Measurements from ENCODE around the gene MACROD2.

Gene MACROD2

GRCh38 chr20:15818651-15819071 lies 1823.3 kb downstream of the MACROD2 start:
- DNase-seq (ENCODE audit: low spot score), result no peak
- no peak for FAIRE-seq

- DNase-seq (ENCODE audit: low spot score) (no peak), FAIRE-seq (no peak)
These were observed 1828.4 kb downstream of the MACROD2 start for GRCh38 chr20:15823718-15824117.

- DNase-seq (ENCODE audit: low spot score) (no peak), FAIRE-seq (no peak)
These were observed 1832.3 kb downstream of the MACROD2 start for GRCh38 chr20:15827628-15828027.

GRCh38 chr20:15831201-15831600 lies 1835.9 kb downstream of the MACROD2 start:
- no peak for FAIRE-seq

GRCh38 chr20:15832512-15832911 lies 1837.2 kb downstream of the MACROD2 start:
- DNase-seq (ENCODE audit: low spot score), result no peak
- FAIRE-seq, result no peak

More at GRCh38 chr20:15831201-15831600, 1835.9 kb downstream of the MACROD2 start:
- DNase-seq (ENCODE audit: low spot score), result no peak

GRCh38 chr20:15834857-15835256 lies 1839.5 kb downstream of the MACROD2 start:
- FAIRE-seq (no peak), DNase-seq (ENCODE audit: low spot score) (no peak)

GRCh38 chr20:15835811-15836210 lies 1840.5 kb downstream of the MACROD2 start:
- no peak for DNase-seq (ENCODE audit: low spot score)
- FAIRE-seq, result no peak

- DNase-seq (ENCODE audit: low spot score), result no peak
- FAIRE-seq, result no peak
These were observed 1841.3 kb downstream of the MACROD2 start for GRCh38 chr20:15836634-15837033.

- FAIRE-seq (no peak), DNase-seq (ENCODE audit: low spot score) (no peak)
These were observed 1842.2 kb downstream of the MACROD2 start for GRCh38 chr20:15837563-15837962.

GRCh38 chr20:15838466-15838865 lies 1843.2 kb downstream of the MACROD2 start:
- DNase-seq (ENCODE audit: low spot score) (no peak), FAIRE-seq (no peak)

- FAIRE-seq, result no peak
- DNase-seq (ENCODE audit: low spot score), result no peak
These were observed 1845.5 kb downstream of the MACROD2 start for GRCh38 chr20:15840636-15841301.

- no peak for FAIRE-seq
- no peak for DNase-seq (ENCODE audit: low spot score)
These were observed 1847.6 kb downstream of the MACROD2 start for GRCh38 chr20:15842872-15843271.

- FAIRE-seq, result no peak
- DNase-seq (ENCODE audit: low spot score), result no peak
These were observed 1848.5 kb downstream of the MACROD2 start for GRCh38 chr20:15843777-15844176.

GRCh38 chr20:15847196-15847784 lies 1852.0 kb downstream of the MACROD2 start:
- FAIRE-seq (no peak), DNase-seq (ENCODE audit: low spot score) (no peak)

- DNase-seq (ENCODE audit: low spot score), result no peak
- no peak for FAIRE-seq
These were observed 1852.8 kb downstream of the MACROD2 start for GRCh38 chr20:15848126-15848525.

- no peak for DNase-seq (ENCODE audit: low spot score)
- no peak for FAIRE-seq
These were observed 1853.8 kb downstream of the MACROD2 start for GRCh38 chr20:15848995-15849610.

GRCh38 chr20:15851576-15852215 lies 1856.4 kb downstream of the MACROD2 start:
- no peak for DNase-seq (ENCODE audit: low spot score)
- no peak for FAIRE-seq

- DNase-seq (ENCODE audit: low spot score) (no peak), FAIRE-seq (no peak)
These were observed 1859.6 kb downstream of the MACROD2 start for GRCh38 chr20:15854911-15855310.

GRCh38 chr20:15857173-15857784 lies 1862.0 kb downstream of the MACROD2 start:
- FAIRE-seq (no peak), DNase-seq (ENCODE audit: low spot score) (no peak)

- no peak for DNase-seq (ENCODE audit: low spot score)
- no peak for FAIRE-seq
These were observed 1863.7 kb downstream of the MACROD2 start for GRCh38 chr20:15859061-15859460.

- FAIRE-seq (no peak), DNase-seq (ENCODE audit: low spot score) (no peak)
These were observed 1865.5 kb downstream of the MACROD2 start for GRCh38 chr20:15860850-15861249.

GRCh38 chr20:15862178-15862577 lies 1866.9 kb downstream of the MACROD2 start:
- FAIRE-seq, result no peak
- no peak for DNase-seq (ENCODE audit: low spot score)

All from RCC 7860 (cell line).